GDM1 (cell line): Measurements from ENCODE around the gene CNDP2.

ENCODE experiments used
- DNase-seq: peaks from one replicate; lab custom pipeline; 2025; lab: John Stamatoyannopoulos, UW

The CNDP2 gene

DNA sequence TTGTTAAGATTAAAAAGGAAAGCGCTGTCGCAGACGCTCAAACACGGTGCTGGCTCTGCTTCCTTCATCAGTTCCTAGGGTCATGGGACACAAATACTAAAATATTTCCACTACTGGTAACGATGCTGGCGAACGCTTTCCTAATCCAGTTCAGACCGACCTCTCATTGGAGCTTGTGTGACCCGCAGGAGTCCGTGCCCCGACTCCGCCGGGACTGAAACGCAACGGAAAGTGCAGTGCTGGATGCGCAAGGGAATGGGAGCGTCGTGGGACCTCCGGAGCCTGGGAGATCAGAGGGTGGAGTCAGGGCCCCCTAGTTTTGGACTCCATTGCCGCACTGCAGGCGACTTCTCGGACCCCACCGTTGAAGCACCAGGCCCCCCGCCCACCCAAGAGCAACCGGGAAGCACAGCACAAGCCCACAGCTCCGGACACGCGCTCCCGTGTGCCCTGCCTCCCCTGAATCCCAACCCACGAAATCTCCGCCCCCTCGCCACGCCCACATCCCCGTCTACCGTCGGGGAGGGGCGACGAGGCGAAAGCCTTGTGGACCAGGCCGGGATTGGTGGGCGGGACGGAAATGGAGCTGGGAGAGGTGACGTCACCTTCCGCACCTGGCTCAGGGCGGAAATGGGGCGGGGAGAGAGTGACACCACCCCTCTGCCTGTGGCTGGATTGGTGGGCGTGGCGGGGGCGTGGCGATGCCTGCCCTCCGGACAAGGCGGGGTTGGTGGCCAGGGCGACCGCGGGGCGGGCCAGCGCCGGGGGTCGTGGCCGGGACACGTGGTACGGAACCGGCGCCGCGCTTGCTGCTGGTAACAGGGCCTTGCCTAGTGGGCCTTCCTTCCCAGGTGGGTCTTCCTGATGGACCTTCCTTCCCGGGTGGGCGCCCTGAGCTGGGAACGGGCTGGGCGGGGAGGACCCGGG is at the start of gene CNDP2:
Gene CNDP2 (plus strand): TSS at position 783 of the 927 bp plus-strand sequence. CDS start 3,611 bp downstream, outside the sequence.
- DNase-seq = peak; percentile 99

DNA sequence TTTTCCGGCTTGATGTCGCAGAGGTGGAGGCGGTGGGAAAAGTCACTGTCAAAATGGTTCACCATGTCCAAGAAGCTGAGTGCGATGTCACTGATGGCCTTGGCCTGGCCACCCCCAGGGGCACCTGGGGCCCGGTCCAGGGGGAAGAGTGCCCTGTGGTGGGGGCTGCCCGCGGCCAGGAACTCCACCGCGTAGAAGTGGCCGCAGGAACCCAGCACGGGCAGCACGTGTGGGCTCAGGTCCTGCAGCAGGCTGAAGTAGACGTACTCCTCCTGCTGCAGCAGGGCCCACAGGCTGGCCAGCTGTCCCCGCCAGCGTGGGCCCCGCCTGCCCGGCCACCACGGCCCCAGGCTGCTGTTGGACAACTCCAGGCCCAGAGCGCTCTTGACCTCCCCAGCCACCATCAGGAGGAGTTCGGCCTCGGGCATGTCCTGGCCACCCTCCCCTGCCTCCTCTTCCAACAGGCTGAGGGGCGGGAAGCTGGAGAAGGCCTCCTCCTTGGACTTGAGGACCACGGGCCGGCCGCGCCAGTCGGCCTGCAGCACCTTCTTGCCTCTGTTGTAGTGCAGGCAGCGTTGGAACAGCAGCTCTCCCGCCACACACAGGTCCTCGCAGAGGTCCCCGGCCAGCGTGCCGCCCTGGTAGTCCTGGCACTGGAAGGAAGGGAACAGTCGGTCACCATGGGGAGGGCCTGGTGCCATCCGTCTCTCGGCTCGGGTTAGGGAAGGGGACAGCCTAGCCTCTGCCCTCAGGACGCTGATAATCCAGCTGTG is 49.3 kb upstream of the CNDP2 start:
- DNase-seq = no peak

DNA sequence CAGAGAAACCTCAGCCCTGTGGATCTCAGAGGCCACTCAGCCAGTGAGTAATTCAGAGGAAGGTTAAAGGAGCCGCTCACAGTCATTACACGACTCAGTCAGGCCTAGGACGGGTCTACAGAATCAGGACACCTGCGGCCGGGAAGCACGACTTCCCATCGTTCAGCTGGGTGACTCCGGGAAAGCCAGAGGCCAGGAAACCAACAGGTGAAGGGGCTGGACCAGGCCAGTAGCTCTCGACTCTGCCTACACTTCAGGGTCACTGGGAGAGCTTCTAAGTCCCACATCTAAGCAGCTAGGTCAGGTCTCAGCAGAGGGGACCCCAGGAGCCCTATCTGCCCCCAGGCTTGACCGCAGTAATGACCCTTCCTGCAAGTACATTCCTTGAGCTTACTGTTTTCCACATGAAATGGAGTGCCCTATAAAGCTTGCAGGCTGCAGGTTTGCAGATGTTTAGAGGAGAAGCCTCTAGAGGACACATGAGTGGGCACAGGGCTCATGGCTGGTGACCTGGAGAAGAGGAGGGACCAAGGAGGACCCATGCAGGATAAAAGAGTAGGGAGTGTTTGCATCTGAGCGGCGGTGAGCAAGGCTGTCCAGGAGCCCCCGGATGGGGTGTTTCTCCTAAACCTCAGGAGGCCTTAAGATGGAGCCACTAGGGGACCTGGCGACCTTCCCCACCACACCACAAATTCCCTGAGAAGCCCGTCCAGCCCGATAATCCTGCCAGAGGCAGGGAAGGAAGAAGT is 48.6 kb upstream of the CNDP2 start:
- DNase-seq = no peak

DNA sequence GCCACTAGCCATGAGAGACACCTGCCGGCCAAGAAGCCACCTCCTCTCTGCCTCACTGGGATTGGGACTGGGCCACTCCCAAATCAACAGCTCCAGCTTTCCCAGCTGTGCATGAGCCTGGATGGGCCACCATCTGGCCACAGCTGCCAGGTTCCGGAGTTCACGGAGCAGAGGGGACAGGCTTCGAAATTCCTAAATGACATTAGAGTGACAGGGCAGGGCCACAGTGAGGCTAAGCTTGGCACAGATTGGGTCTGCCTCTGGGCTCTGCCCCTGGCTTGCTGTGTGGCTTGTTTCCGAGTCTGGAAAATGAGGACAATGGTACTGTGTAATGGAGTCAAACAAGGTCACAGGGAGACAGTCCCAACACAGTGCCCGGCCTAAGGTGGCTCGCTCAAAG is 45.5 kb upstream of the CNDP2 start:
- DNase-seq = no peak

DNA sequence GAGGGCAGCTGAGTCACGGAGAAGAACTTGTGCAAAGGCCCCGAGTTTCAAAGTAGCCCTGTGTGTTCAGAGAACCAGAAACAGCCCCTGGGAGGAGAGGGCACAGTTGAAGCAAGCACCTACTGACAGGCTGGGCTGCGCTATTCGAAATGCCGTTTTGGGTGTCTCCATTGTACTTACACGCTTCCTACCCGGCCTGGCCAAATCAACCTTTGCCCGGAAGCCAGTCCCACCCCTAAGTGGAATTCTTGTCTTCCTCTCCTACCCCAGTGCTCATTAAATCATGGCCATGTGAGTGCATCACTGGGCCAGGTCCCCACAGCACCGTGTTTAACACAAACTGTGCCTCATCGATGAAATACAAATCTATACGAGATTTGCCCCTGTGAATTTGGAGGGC is 45.0 kb upstream of the CNDP2 start:
- no peak for DNase-seq

DNA sequence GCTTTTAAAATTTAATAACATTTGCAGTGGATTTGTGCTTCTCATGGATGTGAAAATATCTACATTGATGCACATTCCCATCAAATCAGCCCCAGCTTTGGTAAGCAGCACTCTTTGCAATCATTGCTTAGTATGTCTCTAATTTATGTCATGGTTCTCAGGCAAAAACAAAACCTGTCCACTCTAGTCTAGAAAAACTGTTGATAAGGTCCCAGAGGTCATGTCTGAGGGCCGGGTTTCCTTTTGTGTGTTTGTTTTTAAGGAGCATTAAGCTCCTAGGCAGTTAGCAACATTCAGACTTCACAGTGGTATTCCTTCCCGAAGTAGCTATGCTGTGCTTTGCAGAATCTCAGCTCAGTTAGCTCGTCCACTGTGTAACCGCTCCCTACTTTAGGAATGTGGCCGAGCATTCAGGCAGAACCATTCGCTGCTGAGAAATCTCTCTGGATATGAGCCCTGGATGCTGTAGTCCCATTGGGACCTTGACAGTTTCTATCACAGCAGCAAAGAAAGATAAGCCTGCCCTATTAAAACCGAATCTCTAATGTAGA is 43.1 kb upstream of the CNDP2 start:
- no peak for DNase-seq

DNA sequence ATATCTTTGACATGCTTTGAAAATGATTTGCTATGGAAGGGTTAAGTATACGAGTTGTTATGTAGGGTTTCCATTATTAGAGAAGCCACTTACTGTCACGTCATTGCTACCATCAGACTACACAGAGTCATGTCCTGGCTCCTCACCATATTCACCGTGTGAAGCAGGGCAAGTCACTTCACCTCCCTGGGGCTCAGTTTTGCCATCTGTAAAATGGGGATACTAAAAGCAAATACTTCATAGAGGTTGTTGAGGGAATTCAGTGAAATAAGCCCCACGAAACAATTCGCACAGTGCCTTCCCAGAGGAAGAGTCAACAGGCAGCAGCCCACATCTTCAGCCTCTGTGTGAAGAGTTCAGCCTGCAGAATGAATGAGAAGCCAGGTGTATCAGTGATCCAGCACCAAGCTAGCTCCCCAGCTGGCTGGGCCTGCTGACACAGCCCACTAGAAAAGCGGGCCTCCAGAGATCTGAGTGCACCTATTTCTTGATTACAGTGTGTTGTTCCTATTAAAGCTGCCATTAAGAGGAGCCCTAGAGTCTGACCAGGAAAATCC is 42.4 kb upstream of the CNDP2 start:
- DNase-seq = no peak

DNA sequence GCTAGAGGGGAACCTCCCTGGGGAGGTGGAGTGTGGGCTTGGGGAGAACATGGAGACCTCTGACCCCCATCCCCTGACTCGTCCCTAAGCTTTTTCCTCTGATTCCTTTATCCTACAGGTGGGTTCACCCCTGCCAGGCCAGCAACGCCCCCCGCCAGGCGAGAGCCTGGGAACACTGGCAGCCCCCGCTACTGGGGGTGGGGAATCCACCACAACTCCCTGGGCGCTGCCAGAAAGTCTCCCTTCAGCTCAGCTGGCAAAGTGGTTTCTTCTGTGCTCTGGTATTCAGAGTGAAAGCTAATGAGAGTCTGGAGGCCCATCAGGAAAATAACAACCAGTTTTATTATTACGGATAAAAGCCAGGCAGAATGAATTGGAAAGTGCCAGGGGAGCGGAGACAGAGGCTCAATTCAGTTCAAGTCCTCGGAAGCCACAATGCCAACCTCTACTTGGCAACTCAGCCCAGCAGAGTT is 41.8 kb upstream of the CNDP2 start:
- DNase-seq = no peak

DNA sequence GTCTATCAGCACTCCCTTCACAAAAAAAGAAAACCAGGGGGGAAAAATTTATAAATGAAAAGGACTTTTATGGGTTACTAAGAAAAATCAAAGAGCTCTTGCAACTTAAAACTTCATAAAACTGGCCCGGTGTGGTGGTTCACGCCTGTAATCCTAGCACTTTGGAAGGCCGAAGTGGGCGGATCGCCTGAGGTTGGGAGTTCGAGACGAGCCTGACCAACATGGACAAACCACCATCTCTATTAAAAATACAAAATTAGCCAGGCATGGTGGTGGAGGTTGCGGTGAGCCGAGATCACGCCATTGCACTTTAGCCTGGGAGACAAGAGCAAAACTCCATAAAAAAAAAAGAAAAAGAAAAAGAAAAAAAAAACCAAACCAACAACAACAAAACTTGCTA is 40.8 kb upstream of the CNDP2 start:
- no peak for DNase-seq

DNA sequence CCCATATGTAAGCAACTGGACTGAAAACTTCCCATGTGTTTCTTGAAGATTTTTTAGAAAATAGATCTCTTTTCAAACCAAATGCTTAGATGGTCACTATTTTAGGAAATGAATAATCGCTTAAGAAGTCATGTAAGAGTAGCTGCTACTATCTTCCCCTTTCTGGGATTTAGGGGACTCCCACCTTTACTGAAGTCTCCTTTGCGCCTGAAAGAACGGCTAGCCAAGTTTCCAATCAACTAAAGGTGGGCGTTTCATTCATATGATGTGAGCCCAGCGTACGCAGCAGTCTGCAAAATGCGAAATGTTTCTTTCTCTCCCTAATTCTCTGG is 40.2 kb upstream of the CNDP2 start:
- DNase-seq = no peak

DNA sequence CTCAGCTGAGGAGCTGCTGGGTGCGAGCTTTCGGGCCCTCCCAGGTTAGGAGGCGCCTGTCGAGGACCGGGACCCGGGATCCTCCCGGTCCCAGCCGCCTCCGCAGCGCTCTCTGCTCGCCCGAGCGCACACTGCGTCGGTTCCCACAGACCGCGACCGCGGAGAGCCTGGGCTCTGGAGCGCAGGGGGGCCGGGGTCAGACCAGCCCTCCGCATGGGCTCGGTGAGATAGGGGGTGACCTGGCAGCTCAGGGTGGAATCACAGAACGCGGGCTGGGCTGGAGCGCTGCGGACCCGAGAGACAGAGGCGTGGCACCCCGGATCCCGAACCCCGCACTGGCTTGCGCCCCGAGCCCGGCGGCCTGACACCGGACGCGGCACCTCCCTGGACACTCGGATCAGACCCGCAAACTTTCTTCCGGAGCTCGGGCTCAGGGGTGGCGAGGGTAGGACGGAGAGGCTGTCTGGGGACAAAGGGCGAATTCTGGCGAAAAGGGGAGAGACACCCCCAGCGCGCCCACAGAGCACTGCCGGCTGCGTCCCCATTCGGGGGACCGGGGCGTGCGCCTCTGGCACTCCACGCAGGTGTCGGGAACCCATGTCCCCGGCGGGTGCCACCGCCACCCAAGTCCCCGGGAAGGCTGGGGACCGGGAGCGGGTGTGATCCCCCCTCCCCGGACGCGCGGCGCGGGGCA is 39.7 kb upstream of the CNDP2 start:
- no peak for DNase-seq

DNA sequence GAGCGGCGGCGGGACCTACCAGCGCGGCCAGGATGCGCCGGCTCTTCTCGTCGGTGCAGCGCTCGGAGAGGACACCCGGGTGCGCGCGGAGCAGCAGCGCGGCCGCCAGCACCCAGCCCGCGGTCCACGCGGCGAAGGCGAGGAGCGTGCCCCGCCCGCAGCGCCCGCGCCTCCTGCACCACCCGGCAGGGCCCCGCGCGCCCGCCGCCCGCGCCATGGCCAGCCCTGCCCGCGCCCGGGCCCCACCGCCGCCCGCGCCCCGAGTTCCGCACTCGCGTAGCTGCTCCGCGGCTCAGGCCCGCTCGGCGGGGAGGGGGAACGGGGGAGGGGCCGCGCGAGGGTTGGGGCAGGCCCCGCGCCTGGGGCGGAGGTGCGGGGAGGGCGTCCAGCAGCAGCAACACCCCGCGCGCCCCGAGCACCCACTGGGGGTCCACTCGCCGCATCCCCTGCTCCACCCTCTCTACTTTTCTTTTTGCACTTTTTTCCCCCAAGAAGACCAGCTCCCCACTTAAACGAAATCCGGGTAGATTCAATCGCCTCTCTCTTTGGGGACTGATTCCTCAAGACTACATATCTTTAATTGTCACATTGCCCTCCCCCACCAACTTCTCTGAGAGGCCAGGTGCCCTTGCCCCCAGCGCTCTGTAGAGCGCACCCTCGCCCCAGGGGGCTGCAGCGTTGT is 39.0 kb upstream of the CNDP2 start, which contains the start of gene DIPK1C:
Gene DIPK1C (minus strand): TSS at position 266 of the 682 bp plus-strand sequence. CDS start 49 bp downstream, at position 217.
- no peak for DNase-seq

DNA sequence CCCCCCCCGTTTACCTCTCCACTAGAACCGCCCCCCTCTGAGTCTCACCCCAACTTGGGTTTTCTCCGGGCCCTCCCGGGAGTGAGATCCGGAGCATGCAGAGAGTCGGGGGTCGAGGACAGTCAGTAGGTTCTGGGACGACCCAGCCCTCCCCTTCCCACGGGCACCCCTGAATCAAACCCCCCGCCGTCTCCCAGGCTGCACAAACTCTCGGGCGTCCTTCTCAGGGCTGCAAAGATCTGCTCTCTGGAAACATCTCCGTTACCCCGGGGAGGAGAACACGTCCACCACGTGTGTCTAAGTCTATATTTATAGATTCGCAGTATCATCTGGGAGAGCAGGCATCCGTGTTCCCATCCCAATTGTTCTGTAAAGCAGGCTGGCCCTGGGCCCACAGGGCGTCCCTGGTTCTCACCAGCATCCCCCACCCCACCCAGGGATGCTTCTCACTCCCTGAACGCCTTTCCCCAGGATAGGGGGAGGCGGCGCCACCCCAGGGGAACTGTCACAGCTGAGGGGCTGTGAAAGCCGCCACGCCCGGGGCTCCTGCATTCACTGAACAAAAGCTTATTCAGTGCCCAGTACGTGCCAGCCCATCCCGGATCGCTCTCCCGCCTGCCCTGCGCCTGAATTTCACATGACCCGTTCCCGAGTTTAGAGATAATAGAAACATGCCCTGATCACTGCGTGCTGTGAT is 38.3 kb upstream of the CNDP2 start:
- DNase-seq = no peak

DNA sequence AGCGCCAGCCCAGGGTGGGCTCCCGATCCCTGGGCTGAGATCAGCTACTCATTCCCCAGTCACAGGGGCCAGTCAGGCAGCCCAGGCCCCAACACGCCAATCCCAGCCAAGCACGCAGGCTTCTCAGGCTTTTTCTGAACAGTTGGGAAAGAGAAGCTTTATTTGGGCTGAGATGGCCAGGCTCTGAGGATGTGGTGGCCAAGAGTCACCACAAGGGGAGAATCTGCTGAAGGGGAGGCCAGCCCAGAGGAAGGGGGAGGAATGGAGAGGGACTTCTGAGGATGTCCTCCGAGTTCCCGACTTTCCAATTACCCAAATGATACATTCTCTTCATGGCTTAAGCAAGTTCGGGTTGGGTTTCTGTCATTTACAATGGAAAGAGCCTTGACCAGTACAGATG is 36.3 kb upstream of the CNDP2 start:
- DNase-seq = no peak

DNA sequence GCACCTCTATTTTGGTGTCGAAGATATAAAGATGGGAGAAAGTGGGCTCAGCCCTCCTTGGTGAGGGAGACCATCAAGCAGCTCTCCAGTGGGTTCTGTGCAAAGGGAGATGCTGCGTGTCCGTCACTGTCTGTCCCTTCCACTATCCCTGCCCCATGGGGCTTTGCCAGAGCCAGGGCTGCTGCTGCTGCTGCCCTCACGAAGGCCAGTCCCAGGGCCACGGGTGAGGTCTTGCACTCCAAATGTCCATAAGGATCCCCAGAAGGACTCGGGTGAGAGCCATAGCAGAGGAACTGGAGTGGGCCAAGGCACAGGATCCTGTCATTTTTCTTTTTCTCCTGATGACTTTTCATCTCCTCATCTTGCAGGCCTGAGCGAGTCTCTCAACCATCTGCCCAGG is 35.3 kb upstream of the CNDP2 start:
- DNase-seq = no peak

DNA sequence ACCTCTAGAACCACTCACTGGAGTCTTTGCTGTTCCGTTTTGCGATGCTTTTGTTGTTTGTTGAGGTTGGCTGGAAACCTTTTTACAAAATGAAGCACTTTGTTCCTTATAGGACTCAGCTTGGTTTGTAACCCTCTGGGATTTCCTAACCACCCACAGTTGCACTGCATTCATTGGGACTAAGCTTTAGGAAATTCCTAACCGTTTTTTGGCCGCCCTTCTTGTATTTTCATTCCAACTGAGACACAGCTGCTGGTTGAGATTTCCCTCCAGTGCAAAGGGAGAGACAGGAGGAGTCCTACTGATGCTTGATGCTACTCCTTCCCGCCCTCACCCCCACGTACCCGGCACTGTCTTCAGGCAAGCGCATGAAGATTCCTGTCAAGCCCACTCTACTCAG is 32.9 kb upstream of the CNDP2 start:
- DNase-seq = no peak

DNA sequence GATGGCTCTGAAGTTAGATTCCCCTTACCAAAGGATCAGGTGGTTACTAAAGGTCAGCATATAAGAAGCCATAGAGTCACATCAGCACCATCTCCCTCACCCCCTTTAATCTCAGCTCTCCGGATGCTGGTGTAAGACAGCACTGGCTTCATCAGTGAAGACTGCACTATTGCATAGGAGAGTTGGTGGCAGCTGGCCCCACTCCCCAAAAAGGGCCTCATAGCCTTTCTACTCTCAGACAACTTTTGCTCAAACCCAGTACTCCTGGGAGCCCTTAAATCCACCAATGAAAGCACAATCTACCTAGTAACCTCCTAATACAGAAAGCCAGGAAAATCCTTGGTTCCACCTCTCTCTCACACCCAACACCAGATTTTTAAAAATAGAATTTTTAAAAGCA is 32.2 kb upstream of the CNDP2 start:
- DNase-seq = no peak

DNA sequence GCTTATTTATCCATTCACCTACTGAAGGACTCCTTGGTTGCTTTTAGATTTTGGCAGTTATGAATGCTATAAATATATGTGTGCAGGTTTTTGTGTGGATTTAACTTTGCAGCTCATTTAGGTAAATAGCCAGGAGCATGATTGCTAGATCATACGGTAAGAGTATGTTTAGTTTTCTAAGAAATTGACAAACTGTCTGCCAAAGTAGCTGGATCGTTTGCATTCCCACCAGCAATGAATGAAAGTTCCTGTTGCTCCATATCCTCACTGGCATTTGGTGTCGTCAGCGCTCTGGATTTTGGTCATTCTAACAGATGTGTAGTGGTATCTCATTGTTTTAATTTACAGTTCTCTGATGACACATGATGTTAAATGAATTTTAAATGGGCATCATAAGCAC is 30.4 kb upstream of the CNDP2 start:
- no peak for DNase-seq

DNA sequence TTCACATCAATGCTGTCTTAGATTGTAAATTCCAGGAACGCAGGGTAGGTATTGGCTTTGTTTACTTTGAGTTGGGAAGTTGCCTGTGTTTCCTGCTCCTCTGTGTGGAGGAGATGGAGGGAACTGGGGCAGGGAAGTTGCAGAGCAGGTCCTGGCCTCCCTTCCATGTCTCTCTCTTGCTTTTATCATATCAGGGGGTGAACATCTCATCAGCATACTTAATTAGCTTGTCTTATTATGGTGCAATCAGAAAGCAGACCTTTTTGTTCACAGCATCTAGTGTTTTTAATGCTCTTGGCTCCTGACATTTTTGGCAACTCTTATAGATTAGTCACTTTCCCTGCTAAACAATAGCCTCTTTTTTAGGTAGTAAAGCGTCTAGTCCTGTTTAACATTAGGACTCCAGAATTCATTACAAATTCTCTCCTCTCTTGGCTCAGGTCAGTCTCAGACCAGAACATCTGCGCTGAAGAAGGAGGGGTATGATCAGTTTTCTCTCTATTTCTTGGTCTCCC is 27.6 kb upstream of the CNDP2 start:
- no peak for DNase-seq

DNA sequence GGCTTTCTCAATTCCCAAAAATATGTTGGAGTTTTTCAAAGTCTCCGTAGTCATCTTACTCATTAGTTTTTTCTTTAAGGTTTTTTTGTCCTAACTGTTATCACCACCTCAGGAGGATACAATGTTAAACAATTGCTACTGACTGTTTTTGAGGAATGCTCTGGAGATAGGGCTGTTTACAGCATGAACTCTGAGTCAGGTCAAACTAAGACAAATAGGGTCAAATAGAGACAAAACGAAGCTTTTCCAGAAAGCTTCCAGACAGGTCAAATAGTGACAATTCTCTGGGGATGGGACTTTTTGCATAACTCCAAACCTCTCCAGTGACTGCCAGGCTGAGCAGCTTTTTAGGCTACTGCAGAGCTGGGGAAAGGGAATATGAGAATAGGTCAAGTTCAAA is 23.9 kb upstream of the CNDP2 start:
- DNase-seq = no peak
